Left forelimb (tissue), 1 donor: ENCODE measurements around the gene CDK18.

Experiments
- DNase-seq: peaks from one replicate; pipeline ENCODE4 v3.0.0-alpha.2; 2018; ENCODE audit warnings: low spot score

Gene CDK18

GRCh38 chr1:205505076-205505729, 734 bp downstream of the CDK18 start:
- no peak for DNase-seq

DNA sequence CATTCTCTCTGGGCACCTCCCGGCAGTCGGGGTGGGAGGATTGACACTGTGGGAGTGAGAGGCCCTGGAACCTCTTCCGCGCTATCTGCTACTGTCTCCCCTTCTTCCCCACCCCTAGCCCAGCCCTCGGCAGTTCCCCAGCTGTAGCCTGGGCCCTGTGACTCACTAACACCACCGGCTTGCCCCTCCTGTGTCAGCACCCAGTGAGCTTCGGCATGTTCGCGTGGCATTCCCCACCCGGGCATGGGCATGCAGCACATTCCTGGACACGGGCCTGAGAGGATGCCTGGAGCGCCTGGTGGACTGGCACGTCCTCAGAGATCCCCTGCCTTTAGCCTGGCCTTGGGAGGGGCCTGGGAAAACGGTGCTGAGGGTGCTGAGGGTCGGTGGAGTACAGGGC, 1.3 kb downstream of the CDK18 start:
- no peak for DNase-seq

DNA sequence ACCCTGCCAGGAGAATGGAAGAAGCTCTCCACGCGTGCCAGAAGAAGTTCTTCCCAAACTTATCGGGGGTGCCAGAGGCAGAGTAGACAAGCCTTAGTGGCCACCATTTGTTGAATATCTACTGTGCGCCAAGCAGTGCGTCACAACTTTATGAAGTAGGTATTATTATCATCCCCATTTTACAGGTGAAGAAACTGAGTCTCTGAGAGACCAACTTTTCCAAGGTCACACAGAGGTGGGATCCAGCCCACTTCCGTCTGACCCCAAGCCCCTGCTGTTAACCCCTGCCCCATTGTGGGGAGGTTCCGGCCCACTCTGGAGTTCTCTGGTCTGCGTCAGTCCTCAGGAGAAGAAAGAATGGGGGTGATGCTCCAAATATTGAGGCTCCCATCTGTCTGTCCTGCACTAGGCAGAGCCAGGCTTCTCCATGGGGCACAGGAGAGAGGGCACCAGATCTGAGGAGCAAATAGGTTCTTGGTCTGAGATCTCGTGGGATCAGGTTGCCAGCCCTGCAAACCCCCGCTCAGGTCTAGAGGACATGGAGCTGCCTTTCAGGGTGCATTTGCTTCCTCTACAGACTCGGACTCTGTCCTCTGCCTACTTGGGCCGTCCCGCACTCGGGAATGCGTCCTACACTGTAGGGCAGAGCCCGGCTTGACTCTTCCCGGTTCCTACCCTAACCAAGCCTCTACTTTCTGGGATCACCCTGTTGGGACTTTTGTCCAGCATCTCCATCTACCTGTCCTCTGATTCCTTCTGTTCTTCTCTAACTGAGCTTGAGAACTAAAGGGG, 2.1 kb downstream of the CDK18 start:
- no peak for DNase-seq

DNA sequence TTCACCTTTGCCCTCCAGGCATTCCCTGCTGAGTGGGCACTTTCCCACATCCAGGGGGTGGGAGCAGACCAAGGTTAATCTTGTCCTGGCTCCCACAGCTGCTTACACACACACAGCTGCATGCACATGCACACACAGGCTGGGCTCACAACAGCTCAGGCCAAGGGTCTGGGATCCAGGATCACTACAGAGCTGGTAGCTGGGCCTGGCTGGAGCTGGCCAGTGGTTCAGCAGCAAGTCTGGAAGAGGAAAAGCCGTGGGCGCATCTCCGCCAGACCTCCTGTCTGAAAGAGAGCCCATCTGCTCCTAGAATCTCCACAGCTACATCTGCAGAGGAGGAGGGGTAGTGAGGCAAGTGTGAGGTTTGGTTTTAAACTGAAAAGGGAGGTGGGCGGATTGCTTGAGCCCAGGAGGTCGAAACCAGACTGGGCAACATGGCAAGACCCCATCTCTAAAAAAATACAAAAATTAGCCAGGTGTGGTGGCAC, 3.8 kb downstream of the CDK18 start:
- DNase-seq: no peak

DNA sequence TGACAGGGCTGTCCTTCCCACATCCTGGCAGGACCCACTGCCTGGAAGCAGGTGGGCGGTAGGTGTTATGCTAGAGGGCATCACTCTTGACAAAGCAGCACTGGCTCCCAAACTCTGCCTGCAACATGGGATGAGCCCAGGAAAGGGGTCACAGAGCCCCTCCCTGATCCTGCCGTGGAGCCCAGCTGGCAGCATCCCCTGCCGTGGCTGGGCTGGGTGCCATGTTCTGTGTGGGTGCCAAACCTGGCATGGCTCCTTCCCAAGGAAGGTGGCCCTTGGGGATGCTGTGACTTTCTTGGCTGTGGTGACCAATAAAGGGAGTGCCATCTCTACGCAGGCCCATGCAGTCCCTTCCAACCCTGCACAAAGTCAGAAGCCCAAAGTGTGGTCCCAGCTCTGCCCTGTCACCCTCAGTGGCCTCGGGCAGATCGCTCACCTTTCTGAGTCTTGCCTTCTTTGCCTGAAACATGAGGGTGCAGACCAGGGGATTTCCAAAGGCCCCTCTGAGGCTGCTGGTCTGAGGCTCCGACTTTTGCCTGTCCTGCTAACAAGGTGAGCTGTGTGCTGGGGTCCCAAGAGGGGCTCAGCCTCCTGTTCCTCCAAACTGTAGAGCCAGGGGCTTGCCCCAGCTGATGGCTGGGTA, 6.0 kb downstream of the CDK18 start:
- no peak for DNase-seq

DNA sequence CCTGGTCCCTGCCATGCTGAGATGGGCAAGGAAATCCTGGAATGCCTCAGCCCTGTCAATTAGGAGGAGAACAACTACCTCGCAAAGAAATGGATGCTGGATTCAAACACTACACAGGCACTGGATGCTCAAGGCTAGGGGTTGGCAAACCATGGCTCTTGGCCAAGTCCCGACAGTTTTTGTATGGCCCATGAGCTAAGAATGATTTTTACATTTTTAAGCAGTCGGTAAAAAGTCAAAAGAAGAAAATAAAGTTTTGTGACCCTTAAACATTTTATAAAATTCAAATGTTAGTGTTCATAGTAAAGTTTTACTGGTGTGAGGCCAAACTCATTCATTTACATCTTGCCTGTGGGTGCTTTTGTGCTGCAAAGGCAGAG, 6.5 kb downstream of the CDK18 start:
- no peak for DNase-seq

DNA sequence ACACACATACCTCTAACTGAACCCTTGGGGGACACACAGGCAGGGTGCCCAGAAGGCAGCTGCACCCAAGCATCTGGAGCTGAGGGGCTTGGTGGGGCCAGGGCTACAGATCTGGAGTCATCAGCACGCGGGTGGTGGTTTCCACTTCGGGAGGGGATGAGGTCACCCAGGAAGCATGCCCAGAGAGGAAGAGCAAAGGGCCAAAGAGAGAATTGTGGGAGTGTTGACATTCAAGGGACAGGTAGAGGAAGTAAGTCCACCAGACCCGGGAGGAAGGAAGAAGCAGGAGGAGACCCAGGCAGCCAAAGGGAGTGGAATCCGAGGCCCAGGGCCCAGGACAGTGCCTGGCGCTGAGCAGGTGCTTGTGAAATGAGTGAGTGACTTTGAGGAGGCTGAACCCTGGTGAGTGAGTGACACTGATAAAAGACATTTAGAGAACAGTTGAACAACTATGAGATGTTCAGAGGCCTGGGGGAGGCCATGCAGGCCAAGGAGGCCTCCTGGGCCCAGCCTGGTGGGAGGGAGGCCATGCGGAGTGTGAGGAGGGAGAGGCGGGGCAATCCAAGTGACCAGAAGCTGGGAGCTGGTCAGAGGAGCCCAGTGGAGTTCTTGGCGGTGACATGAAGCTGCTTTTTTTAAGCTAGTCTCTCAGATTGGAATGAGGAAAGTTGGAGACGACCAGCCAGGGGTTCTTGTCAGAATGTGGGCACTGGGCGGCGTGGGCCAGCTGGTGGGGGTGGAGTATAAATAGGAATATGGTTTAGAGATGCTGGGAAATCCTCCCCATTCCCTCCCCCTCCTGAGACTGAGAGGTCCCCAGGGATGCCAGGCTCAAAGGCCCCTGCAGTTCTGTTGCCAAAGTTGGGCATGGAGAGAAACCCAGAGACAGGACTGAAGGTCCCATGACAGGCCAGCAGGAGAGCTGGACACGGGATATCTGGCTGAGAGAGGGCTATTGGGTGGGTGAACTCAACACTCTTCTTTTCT, 7.9 kb downstream of the CDK18 start:
- no peak for DNase-seq

- DNase-seq: no peak
Measured at GRCh38 chr1:205513774-205514173, 9.3 kb downstream of the CDK18 start.

- DNase-seq: no peak
Measured at GRCh38 chr1:205514211-205515142, 10.0 kb downstream of the CDK18 start.

GRCh38 chr1:205515781-205516253, 11.3 kb downstream of the CDK18 start:
- no peak for DNase-seq

DNA sequence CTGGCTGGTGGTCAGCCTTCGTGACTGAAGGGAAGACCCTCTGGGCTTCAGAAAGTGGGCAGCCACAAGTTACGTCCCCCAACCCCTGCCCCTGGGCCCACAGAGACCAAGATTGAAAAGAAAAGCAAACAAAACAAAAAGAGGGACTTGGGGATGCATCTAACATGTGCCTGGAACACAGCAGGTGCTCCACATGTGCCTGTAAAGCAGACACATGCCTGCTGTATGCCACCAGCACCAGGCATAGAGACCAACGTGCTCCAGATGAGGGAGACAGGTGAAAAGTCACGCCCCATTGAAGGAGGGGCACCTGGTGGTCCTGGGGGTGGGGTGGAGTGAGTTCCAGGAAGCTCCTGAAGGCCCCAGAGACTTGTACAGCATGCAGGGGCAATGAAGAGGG, 11.9 kb downstream of the CDK18 start:
- DNase-seq: no peak

DNA sequence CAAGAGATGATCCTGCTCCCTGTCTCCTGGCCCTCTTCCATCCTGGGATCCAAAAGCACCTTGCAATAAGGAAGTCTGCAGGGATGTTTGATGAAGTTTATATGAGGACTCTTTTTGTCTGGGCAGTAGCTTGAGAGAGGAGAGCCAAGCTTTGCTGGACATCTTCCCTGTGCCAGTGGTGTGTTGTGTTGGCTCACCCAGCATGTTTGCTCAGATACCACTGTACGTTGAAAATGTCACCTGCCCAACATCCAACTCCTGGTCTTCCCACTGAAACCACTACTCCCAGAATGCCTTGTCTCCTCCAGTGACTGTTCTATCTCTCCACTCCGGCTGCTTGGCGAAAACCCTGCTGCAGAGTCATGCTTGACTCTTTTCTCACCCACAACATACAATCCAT, 12.8 kb downstream of the CDK18 start:
- no peak for DNase-seq

DNA sequence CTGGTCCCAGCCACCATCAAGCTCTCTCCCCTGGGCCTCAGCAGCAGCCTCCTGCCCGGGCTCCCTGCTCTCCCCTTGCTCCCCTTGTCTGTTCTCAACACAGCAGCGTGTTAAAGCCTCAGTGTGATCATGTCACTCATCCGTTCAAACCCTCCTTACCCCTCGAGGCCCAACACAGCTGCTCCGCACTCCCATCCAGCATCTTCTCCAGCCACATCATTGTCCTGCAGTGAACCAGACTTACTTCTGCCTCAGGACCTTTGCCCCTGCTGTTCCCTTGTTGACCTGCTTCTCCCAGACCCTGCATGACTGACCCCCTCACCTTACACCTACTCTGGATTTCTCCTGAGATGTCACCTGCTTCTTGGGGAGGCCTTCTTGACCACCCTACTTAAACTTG, 13.3 kb downstream of the CDK18 start:
- no peak for DNase-seq

DNA sequence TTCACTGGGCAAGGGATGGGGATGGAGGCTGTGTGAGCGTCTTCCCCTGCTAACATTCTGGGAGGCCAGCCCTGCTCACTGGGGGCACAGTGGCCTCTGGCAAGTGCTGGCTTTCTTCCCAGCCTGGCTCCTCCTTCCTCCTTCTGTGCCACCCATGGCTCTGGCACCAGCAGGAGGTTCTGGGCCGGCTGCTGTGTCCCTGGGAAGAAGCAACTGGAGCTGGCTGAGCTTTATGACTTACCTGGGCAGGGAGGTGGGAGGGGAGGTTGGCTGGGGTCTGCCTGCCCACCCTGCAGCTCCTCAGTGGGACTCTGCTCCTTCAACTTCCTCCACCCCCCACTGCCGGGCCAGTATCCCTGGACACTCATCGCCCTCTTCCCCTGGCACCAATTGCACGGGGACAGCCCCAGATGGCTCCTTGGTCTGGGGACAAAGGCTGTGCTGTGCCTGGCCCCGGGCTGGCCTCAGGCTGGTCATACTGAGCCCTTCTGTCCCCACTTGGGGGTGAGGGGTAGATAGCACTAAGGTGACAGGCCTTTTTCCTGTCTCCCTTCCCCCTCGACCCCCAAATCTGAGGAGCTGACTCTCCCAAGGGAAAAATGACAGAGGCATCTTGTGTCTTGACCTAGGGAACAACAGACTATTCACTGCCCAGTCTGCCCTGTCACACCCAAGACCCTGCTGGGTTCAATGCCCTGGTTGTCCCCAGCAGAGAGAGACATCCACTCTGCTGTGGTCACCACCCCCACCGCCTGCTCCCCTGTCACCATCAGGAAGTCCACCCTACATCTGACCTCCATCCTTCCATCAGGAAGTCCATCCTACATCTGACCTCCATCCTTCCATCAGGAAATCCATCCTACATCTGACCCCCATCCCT, 14.4 kb downstream of the CDK18 start:
- DNase-seq: no peak

- no peak for DNase-seq
Measured at GRCh38 chr1:205519541-205520131, 15.2 kb downstream of the CDK18 start.

- no peak for DNase-seq
Measured at GRCh38 chr1:205520709-205521108, 16.2 kb downstream of the CDK18 start.

DNA sequence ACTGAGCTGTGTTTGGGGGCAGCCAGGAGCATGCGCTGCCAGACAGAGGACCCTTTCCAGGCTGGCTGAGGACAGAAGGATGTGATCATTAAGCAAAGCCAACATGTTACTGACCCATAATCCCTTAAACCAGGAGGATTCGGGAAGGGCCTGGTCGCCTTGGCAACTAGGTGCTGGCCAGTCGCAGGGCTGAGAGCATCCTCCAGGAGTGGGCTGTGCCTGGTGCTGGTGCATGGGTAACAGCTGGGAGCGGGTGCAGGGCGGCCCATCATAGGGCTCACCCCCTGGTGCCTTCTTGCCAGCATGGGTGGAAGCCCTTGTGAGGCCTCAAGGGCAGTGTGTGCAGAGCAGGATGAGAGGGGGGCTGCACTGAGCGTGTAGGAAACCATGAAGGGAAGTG, 17.2 kb downstream of the CDK18 start:
- no peak for DNase-seq

- no peak for DNase-seq
Measured at GRCh38 chr1:205522692-205523091, 18.2 kb downstream of the CDK18 start.

- no peak for DNase-seq
Measured at GRCh38 chr1:205523261-205523890, 18.9 kb downstream of the CDK18 start.
